ENCODE measurements around the gene FAM107A. TPM values are rescaled to one million over a fixed set of nuclear protein-coding genes. Genes with fewer than 3 reads are reported as not detected.

The FAM107A gene
- polyA plus RNA-seq, 1 experiment = 0.11 TPM

DNA sequence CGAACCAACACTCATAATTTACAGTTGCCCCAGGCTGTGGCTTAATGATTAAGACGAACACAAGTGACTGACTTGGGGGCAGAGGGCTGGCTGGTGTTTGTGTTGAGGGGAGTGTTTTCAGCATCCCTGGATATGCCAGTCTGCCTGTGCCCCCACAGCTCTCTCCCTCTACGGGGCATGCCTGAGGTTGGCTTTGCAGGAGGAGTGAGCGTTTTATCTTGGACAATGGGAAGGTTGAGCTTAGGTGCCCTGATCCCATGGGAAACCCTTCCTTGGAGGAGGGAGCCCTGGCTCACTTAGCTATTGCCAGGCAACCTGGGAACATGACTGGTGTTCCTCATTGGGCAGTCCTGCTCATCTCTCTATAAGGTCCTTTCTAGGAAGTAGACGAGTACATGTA lies 17.6 kb downstream of the FAM107A start:
- no peaks in the 10 kb centered on the region for H3K27me3 ChIP-seq (ENCODE audit: control insufficient read depth, insufficient read depth, low read length)
- H3K36me3 ChIP-seq (ENCODE audit: control insufficient read depth, insufficient read depth, low read length) = no peaks in the 10 kb centered on the region
- no peak for DNase-seq (ENCODE audit: low read depth)
- TF ChIP-seq CTCF (IDR thresholded peaks at IDR 0.05; ENCODE audit: insufficient read depth, low read depth, low read length) = no peak
- no peak overlapping the region for H3K4me3 ChIP-seq (ENCODE audit: low read depth, low read length)
- ChIA-PET POLR2A (no interaction called here), CTCF (interaction anchor here (0.9 to 2.4 kb wide), 13 partner anchors 8 to 625 kb away, joined by 3 to 45 read pairs (median 5); partner anchors contain the start of gene ACOX2)

DNA sequence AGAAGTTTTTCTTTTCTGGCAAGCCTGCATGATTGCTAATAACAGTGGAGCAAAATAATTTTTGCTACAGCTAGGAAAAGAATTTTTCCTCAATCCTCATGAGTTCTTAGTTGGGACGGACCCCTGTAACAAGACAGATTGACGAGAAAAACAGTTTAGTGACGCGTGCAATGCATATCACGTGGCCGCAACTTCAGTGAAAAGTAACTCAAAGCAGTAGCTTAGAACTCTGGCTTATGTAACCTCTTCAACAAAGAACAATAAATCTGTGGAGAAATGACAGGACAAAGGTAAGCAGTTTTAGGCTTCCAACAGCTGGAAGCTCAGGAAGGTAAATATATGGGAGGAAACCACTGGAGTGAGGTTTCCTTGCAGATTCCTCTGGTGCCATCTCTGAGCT lies 19.7 kb downstream of the FAM107A start:
- no peak overlapping the region for H3K4me3 ChIP-seq (ENCODE audit: low read depth, low read length)
- H3K27me3 ChIP-seq (ENCODE audit: control insufficient read depth, insufficient read depth, low read length) = no peaks in the 10 kb centered on the region
- H3K36me3 ChIP-seq (ENCODE audit: control insufficient read depth, insufficient read depth, low read length) = no peaks in the 10 kb centered on the region
- ChIA-PET POLR2A (no interaction called here), CTCF (interaction anchor here (1.0 to 2.3 kb wide), 4 partner anchors 14 to 495 kb away, joined by 3 to 11 read pairs (median 4); no protein-coding TSS in a partner anchor)
- no peak for TF ChIP-seq CTCF (IDR thresholded peaks at IDR 0.05; ENCODE audit: insufficient read depth, low read depth, low read length)
- DNase-seq (ENCODE audit: low read depth) = no peak

- TF ChIP-seq CTCF (IDR thresholded peaks at IDR 0.05; ENCODE audit: insufficient read depth, low read depth, low read length) = no peak
- no peak overlapping the region for H3K4me3 ChIP-seq (ENCODE audit: low read depth, low read length)
- DNase-seq (ENCODE audit: low read depth) = no peak
- no peaks in the 10 kb centered on the region for H3K27me3 ChIP-seq (ENCODE audit: control insufficient read depth, insufficient read depth, low read length)
- H3K36me3 ChIP-seq (ENCODE audit: control insufficient read depth, insufficient read depth, low read length) = no peaks in the 10 kb centered on the region
- ChIA-PET CTCF (interaction anchor here (1.0 to 2.3 kb wide), 4 partner anchors 15 to 496 kb away, joined by 3 to 11 read pairs (median 4); no protein-coding TSS in a partner anchor), POLR2A (no interaction called here)
Observed at GRCh38 chr3:58556761-58557221, 20.4 kb downstream of the FAM107A start.

GRCh38 chr3:58556001-58556400 lies 21.2 kb downstream of the FAM107A start:
- H3K4me3 ChIP-seq (ENCODE audit: low read depth, low read length) = no peak overlapping the region
- no peaks in the 10 kb centered on the region for H3K36me3 ChIP-seq (ENCODE audit: control insufficient read depth, insufficient read depth, low read length)
- no peaks in the 10 kb centered on the region for H3K27me3 ChIP-seq (ENCODE audit: control insufficient read depth, insufficient read depth, low read length)
- ChIA-PET CTCF (interaction anchor here (0.8 to 1.8 kb wide), 4 partner anchors 13 to 83 kb away, joined by 3 to 6 read pairs (median 3); no protein-coding TSS in a partner anchor), POLR2A (no interaction called here)
- DNase-seq (ENCODE audit: low read depth) = no peak
- TF ChIP-seq CTCF (IDR thresholded peaks at IDR 0.05; ENCODE audit: insufficient read depth, low read depth, low read length) = no peak

DNA sequence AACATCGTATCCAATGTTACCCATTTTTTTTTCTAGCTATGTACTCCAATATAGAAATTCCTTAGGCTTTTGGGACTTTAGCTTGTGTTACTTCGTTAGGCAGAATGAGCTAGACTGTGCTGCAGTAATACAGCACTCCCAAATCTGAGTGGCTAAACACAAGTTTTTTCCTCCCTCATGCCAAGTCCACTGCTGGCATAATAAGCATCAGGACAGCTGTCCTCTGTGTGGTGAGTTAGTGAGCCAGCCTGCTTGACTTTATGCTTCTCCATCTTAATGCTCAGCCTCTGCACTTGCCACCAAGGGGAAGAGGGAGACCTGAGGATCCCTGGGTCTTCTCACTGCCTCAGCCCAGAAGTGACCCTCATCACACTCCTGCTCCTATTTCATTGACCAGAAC lies 22.0 kb downstream of the FAM107A start:
- Histone ChIP-seq H3K4me3 (ENCODE audit: low read depth, low read length) (no peak overlapping the region), H3K27me3 (ENCODE audit: control insufficient read depth, insufficient read depth, low read length) (no peaks in the 10 kb centered on the region), H3K36me3 (ENCODE audit: control insufficient read depth, insufficient read depth, low read length) (no peaks in the 10 kb centered on the region)
- no peak for TF ChIP-seq CTCF (IDR thresholded peaks at IDR 0.05; ENCODE audit: insufficient read depth, low read depth, low read length)
- no peak for DNase-seq (ENCODE audit: low read depth)
- ChIA-PET POLR2A (no interaction called here), CTCF (interaction anchor here (0.7 to 1.8 kb wide), 3 partner anchors 13 to 75 kb away, joined by 3 to 6 read pairs (median 3); no protein-coding TSS in a partner anchor)

All from BJ (cell line).